ENCODE data around the gene AFAP1. TPM values are rescaled to one million over a fixed set of nuclear protein-coding genes. Genes with fewer than 3 reads are reported as not detected.
"Not testable (repeated sequence)": the region's sequence is repeated elsewhere in the genome, so short reads cannot be mapped to it uniquely, and the experiment has no call there.

Gene AFAP1
- polyA plus RNA-seq, 3 donors = 18.7 to 26.2 (median 22.8) TPM

GRCh38 chr4:7950301-7951092 is 10.8 kb upstream of the AFAP1 start:
- no peak for DNase-seq

DNA sequence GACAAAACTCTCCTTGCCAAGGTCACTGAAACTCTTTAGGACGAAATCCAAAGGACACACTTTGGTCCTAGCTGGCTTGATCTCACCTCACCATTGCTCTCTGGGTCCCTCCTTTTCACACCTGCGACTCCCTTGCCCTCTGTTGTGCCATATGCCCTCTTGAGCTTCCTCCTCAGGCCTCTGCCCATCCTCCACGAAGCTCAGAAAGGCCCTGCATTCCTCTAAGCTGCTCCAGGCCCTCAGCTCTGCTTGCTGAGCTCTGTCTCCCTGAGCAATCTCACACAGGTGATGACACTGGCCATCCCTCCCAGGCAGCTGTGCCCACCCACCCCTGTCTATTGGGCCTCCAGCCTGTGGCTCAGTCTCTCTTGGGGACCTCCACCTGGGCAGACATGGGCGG is 10.1 kb upstream of the AFAP1 start:
- DNase-seq = no peak

- DNase-seq = no peak
Observed at GRCh38 chr4:7947927-7948326, 8.3 kb upstream of the AFAP1 start.

DNA sequence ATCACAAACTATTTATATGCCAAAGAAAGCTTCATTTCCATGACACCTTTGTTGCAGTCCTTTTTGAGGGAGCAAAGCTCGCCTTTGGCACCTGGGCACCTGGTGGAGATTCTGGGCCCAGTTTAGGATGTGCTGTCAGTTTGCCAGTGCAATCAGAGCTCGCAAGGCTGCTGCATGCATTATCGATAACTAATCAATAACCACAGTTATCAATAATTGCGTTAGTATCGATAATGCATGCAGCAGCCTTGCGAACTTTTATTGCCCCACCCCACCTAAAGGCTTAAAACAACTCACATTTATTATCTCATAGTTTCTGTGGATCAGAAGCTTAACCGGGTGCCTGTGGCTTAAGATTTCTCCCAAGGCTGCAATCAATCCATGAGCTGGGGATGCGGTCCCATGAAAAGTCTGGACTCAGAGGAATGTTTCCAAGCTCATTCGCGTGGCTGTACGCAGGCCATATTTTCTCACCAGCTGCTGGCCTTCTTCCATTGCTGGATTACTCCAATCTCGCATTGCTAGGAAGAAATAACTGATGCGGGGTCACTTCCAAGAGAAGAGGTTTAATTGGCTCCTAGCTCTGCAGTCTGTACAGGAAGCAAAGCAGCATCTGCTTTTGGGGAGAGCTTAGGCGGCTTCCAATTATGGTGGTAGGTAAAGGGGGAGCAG is 6.2 kb upstream of the AFAP1 start:
- no peak for DNase-seq

GRCh38 chr4:7944599-7945220 is 5.0 kb upstream of the AFAP1 start:
- DNase-seq = no peak

GRCh38 chr4:7943688-7944087 is 4.0 kb upstream of the AFAP1 start:
- DNase-seq = not testable (repeated sequence)

GRCh38 chr4:7943211-7943610 is 3.5 kb upstream of the AFAP1 start:
- no peak for DNase-seq

- no peak for DNase-seq
Observed at GRCh38 chr4:7941965-7942496, 2.4 kb upstream of the AFAP1 start.

DNA sequence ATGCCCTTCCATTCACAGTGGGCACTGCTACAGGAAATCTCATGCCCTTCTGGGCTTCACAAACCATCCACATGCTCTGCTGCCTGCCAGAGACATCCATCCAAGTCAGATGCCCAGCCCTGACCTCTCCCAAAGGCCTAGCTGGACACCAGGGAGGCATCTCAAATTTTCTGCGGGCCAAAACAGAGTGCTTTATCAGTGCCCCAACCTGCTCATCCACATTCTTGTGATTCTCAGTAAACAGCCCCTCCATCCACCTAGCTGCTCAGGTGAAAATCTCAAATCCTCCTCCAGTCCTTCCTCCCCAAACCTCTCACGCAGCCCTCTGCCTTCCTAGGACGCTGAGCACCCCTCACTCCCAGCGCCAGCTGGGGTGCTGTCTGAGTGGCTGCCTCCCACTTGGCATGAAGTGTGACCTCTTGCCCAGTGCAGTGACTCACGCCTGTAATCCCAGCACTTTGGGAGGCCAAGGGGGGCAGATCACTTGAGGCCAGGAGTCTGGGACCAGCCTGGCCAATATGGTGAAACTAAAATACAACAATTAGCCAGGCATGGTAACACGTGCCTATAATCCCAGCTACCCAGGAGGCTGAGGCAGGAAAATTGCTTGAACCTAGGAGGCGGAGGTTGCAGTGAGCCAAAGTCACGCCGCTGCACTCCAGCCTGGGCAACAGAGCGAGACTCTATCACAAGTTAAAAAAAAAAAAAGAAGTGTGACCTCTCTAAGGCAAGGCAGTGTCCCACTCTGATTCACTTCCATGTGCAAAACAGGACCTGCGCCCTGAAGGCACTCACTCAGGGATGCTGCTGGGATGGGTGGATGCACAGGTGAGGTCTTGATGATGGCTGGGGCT is 1.7 kb upstream of the AFAP1 start:
- DNase-seq = no peak

DNA sequence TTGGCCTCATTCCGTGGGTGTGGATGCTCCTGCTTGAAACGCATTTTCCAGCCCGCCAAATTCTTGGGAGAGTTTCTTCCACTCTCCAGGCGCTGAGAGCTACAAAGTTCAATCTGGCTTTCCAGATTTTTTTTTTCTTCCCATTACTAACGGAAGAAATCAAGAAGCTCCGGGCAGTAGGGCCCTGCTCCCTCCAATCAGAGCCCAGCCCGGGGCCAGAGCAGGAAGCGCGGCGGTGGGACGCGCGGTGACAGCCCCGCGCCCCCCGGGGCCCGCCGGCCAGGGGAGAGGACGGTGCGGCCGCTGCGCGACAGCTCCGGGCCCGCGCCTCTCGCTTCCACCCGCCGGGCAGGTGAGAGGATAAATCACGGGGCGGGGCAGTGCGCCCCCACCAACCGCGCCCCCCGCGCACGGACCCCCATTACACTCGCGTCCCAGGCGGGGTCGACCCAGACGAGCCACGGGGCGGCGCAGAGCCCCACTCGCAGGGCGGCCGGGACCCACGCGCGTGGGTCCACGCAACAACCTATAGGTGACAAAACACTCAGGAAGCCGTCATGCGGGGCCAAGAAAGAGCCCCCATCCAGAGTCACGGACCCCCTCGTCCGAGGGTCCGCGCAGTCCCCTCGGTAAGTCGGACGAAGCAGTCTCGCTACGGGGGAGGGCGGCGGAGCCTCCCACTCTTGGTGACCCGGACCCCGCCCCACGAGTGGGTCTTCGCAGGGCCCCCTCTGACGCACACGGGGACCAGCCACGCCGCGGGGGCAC is 868 bp downstream of the AFAP1 start:
- DNase-seq = no peak

GRCh38 chr4:7938266-7938608 is 1.4 kb downstream of the AFAP1 start:
- no peak for DNase-seq

DNA sequence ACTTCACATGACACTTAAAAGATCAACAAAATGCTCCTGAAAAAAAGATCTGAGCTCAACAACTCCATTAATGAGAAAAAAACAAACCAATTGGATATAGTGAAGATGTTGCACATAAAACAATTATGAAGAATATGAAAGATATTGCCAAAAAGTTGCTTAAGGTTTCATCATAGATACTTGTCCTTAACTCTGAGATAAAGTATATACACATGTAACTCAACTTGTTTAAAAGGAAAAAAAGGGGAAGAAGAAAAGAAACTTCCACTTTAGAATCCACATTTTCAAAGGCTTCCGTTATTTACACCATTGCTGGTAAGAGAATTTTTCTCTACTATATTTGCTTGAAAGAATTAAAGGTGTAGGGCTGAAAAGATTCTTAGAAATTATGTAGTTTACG is 2.7 kb downstream of the AFAP1 start:
- no peak for DNase-seq

DNA sequence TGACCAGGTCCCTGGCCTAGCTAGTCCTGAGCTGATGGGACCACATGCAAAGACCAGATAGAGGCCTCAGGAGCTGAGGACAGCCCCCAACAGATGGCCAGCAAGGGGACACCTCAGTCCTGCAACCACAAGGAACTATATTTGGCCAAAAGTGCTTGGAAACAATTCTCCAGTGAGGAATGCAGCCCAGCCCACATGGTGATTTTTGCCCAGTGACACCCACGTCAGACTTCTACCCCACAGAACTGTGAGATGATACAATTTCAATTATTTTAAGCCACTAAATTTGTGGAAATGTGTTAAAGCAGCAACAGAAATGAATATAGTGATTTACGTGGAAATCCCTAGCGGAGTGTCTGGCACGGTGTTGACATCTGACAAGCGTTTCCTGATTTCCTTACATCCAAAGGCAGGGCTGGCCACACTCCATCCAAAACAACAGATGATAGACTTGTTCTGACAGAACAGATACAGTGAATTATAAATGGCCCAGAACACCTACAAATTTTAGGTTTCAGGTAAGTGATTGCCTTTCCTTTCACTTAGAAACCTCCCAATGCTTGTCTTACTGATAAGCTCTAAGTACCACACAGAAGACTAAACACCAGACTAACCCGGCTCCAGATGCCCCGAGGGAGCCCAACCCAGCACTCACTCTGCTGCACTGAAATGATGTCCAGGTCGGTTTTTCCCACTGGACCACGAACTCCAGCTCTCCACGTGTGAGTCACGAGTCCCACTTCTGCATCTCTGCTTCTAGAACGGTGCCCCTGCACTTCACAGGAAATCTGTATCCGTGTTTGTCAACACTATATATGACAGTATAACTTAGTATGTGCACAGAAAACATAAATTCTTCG is 5.8 kb downstream of the AFAP1 start:
- no peak for DNase-seq

GRCh38 chr4:7932287-7932686 is 7.4 kb downstream of the AFAP1 start:
- no peak for DNase-seq

- no peak for DNase-seq
Observed at GRCh38 chr4:7929118-7929951, 10.3 kb downstream of the AFAP1 start.

GRCh38 chr4:7928711-7929110 is 10.9 kb downstream of the AFAP1 start:
- no peak for DNase-seq

GRCh38 chr4:7926822-7927221 is 12.8 kb downstream of the AFAP1 start:
- DNase-seq = no peak

DNA sequence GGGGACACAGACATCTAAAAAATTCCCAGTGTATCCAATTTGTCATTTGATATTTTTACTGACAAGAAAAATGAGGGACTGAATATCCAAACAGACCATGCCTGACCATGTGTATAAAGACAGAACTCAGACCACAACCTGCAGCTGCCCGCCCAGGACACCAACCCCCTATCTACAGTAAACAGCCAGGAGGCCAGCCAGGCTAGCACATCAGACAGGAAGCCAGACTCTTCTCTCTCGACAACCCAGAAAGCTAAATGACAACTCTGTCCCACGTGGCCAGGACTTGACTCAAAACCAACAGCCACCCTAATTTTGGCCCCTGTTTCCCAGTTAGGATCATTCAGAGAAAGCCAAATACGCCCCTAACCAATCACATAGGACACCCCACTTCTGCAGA is 15.1 kb downstream of the AFAP1 start:
- DNase-seq = no peak

DNA sequence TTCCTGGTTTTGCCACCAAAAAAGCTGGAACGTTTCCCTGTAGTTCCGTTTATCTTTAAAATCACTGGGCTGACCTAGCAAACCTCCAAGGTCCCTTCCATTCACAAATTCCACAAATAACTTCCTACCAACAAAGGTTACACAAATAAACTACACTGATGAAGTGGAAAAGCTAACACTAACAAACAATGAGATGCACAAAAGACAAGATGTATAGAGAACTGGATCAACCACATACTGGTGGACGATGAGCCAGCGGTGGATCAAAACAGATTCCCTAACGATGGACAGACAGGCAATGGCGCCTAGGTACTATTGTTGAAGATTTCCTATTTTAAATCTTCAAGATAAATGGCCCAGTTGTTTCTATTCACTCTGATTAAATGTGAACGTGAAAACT is 15.5 kb downstream of the AFAP1 start:
- no peak for DNase-seq
